Breast epithelium (tissue), 3 donors: ENCODE results near the gene CORO2B.

Source experiments
- CTCF ChIP-seq, 3 donors: fragments of 450-650 bp; IDR thresholded peaks; one replicate each; pipeline ENCODE4 v1.5.1; 2016 to 2017; ENCODE audit warnings: antibody characterized with exemption in 3 of 3, mild to moderate bottlenecking in 3 of 3, moderate library complexity in 3 of 3
- POLR2A ChIP-seq: fragments of 450-650 bp; IDR thresholded peaks from one replicate; pipeline ENCODE4 v1.6.1; 2016; ENCODE audit warnings: antibody characterized with exemption, mild to moderate bottlenecking, moderate library complexity

DNA sequence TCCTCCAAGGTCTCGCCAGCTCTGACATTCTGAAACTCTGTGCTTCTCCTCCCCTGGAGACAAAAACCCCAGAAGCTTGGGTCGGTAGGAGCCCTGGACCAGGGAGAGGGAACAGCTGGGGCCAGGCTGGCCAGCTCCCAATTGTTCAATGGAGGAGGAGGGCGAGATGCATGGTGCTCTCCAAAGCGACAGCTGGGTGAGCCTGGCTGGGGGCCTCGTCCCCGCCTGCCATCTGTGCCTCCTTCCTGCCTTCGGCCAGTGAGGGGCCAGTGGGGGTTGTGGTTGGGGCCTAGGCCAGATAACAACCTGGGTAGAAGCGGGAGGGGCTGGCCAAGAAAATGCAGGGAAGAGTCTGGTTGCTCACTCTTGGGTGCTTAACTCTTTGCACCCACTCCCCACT, 79.4 kb downstream of the CORO2B start:
- TF ChIP-seq CTCF (IDR thresholded peaks at IDR 0.05) (no peak), POLR2A (no peak)
